ENCODE results near the gene PTPRG.
"Not testable (repeated sequence)": the region's sequence is repeated elsewhere in the genome, so short reads cannot be mapped to it uniquely, and the experiment has no call there.

PTPRG gene

GRCh38 chr3:62038798-62039197, 477.4 kb downstream of the PTPRG start:
- not testable (repeated sequence) for DNase-seq

- DNase-seq, result no peak
Observed at GRCh38 chr3:62039586-62039985, 478.2 kb downstream of the PTPRG start.

GRCh38 chr3:62041681-62042080, 480.3 kb downstream of the PTPRG start:
- DNase-seq, result no peak

GRCh38 chr3:62044874-62045411, 483.6 kb downstream of the PTPRG start:
- DNase-seq, result no peak

- DNase-seq, result no peak
Observed at GRCh38 chr3:62046326-62046725, 485.0 kb downstream of the PTPRG start.

GRCh38 chr3:62048577-62048976, 487.2 kb downstream of the PTPRG start:
- DNase-seq, result no peak

GRCh38 chr3:62049033-62049432, 487.7 kb downstream of the PTPRG start:
- DNase-seq, result no peak

GRCh38 chr3:62051506-62051905, 490.1 kb downstream of the PTPRG start:
- no peak for DNase-seq

- DNase-seq, result no peak
Observed at GRCh38 chr3:62052331-62052730, 491.0 kb downstream of the PTPRG start.

GRCh38 chr3:62056658-62057057, 495.3 kb downstream of the PTPRG start:
- no peak for DNase-seq

GRCh38 chr3:62057339-62058047, 496.1 kb downstream of the PTPRG start:
- DNase-seq, result no peak

- DNase-seq, result no peak
Observed at GRCh38 chr3:62065985-62066693, 504.8 kb downstream of the PTPRG start.

GRCh38 chr3:62068337-62068736, 507.0 kb downstream of the PTPRG start:
- DNase-seq, result no peak

GRCh38 chr3:62070891-62071290, 509.5 kb downstream of the PTPRG start:
- no peak for DNase-seq

GRCh38 chr3:62073038-62073437, 511.7 kb downstream of the PTPRG start:
- no peak for DNase-seq

GRCh38 chr3:62084558-62084957, 523.2 kb downstream of the PTPRG start:
- no peak for DNase-seq

GRCh38 chr3:62088472-62089104, 527.2 kb downstream of the PTPRG start:
- no peak for DNase-seq

GRCh38 chr3:62090066-62090465, 528.7 kb downstream of the PTPRG start:
- DNase-seq, result no peak

GRCh38 chr3:62090519-62090918, 529.1 kb downstream of the PTPRG start:
- no peak for DNase-seq

- no peak for DNase-seq
Observed at GRCh38 chr3:62093025-62093424, 531.7 kb downstream of the PTPRG start.

- DNase-seq, result no peak
Observed at GRCh38 chr3:62094461-62094860, 533.1 kb downstream of the PTPRG start.

GRCh38 chr3:62095080-62095479, 533.7 kb downstream of the PTPRG start:
- no peak for DNase-seq

GRCh38 chr3:62095756-62096155, 534.4 kb downstream of the PTPRG start:
- DNase-seq, result no peak

GRCh38 chr3:62096521-62096920, 535.1 kb downstream of the PTPRG start:
- no peak for DNase-seq

All from effector CD8-positive, alpha-beta T cell (primary cell).